GM12878 (cell line): ENCODE results near the gene AJUBA. TPM values are rescaled to one million over a fixed set of nuclear protein-coding genes. Genes with fewer than 3 reads are reported as not detected.

Experiments
- ATAC-seq: fragments of 200-7000 bp; cut with Tn5 transposase; 3 replicates; pipeline ENCODE4 v1.9.1; 2020; ENCODE audit warnings: mild to moderate bottlenecking, moderate library complexity
- BruUV-seq: library from RNA; stranded (reverse); fragments of 400-500 nt; replicated peaks from 2 replicates; lab custom pipeline; 2021; lab: Mats Ljungman, UMichigan
- CTCF ChIA-PET: fragments of 300-600 bp; sonication (Branson Sonifier 250); formaldehyde crosslinking; extraction: SDS; loops from one replicate; lab custom pipeline; 2021; ENCODE audit warnings: inconsistent platforms; lab: Yijun Ruan, JAX
- POLR2A ChIA-PET: fragments of 350-600 bp; formaldehyde crosslinking; extraction: SDS; loops from one replicate; lab custom pipeline; 2021; ENCODE audit warnings: inconsistent platforms; lab: Charles Lee
- RAD21 ChIA-PET: fragments of 300-600 bp; sonication (Branson Sonifier 250); formaldehyde crosslinking; loops from one replicate; lab custom pipeline; 2023; ENCODE audit warnings: antibody characterized with exemption; ENCODE audit not compliant: unreplicated experiment; lab: Charles Lee
- SMC1A ChIA-PET: fragments of 300-600 bp; sonication (Branson Sonifier 250); formaldehyde crosslinking; loops from one replicate; lab custom pipeline; 2023; ENCODE audit not compliant: unreplicated experiment, uncharacterized antibody; lab: Charles Lee
- DNase-seq: peaks from one replicate; pipeline ENCODE4 v3.0.0-alpha.2; 2011; ENCODE audit warnings: low read depth, low spot score
- FAIRE-seq: peaks from 3 replicates; lab custom pipeline; 2011; peaks lifted over from hg19 to GRCh38; lab: Jason Lieb, UNC
- H2AFZ ChIP-seq: 2 replicates; pipeline ENCODE4 v1.6.0; 2011; ENCODE audit warnings: low read depth, low read length, control low read depth; ENCODE audit not compliant: control insufficient read depth
- H3K27ac ChIP-seq: 2 replicates; pipeline ENCODE4 v1.5.1; 2011; ENCODE audit warnings: control low read depth; ENCODE audit not compliant: control insufficient read depth, insufficient read depth
- H3K27me3 ChIP-seq, 2 experiments: replicated peaks in 1 of 2; 2 replicates each; pipeline versions ENCODE4 v1.6.0 to v1.6.1; 2011; ENCODE audit warnings: low read length in 1 of 2; ENCODE audit not compliant: control insufficient read depth in 2 of 2, insufficient read depth in 2 of 2
- H3K36me3 ChIP-seq, 2 experiments: 2 replicates each; pipeline ENCODE4 v1.5.1; 2011; ENCODE audit warnings: low read length in 1 of 2; ENCODE audit not compliant: control insufficient read depth in 2 of 2, insufficient read depth in 2 of 2
- H3K4me1 ChIP-seq: 2 replicates; pipeline ENCODE4 v1.6.1; 2011; ENCODE audit warnings: mild to moderate bottlenecking, low read length, moderate library complexity, mixed read lengths; ENCODE audit not compliant: control insufficient read depth, insufficient read depth
- H3K4me2 ChIP-seq: 2 replicates; pipeline ENCODE4 v1.6.0; 2011; ENCODE audit warnings: control low read depth; ENCODE audit not compliant: control insufficient read depth, insufficient read depth
- H3K4me3 ChIP-seq: fragments of 200-600 bp; sonication (generic); 2 replicates; pipeline ENCODE4 v1.5.1; 2016
- H3K79me2 ChIP-seq: 2 replicates; pipeline ENCODE4 v1.6.0; 2011; ENCODE audit warnings: low read length; ENCODE audit not compliant: control insufficient read depth, insufficient read depth
- H3K9ac ChIP-seq: 2 replicates; pipeline ENCODE4 v1.8.0; 2011; ENCODE audit warnings: low read length, control low read depth, mixed read lengths; ENCODE audit not compliant: control insufficient read depth, insufficient read depth
- H3K9me3 ChIP-seq: replicated peaks from 3 replicates; pipeline ENCODE4 v1.5.1; 2011; ENCODE audit warnings: mild to moderate bottlenecking, low read length; ENCODE audit not compliant: control insufficient read depth, insufficient read depth
- H4K20me1 ChIP-seq: 2 replicates; pipeline ENCODE4 v1.6.0; 2011; ENCODE audit not compliant: control insufficient read depth, insufficient read depth
- BHLHE40 ChIP-seq, 2 experiments: fragments of 450-650 bp in 1 of 2; IDR thresholded peaks; 2 replicates each; pipeline ENCODE4 v1.6.1; 2011 to 2017; ENCODE audit warnings: low read depth in 2 of 2, borderline replicate concordance in 1 of 2, improper control_type of control experiment in 1 of 2, low read length in 1 of 2, mild to moderate bottlenecking in 1 of 2
- FOXK2 ChIP-seq: fragments of 450-650 bp; IDR thresholded peaks from 2 replicates; pipeline ENCODE4 v1.6.1; 2017; ENCODE audit warnings: mild to moderate bottlenecking, moderate library complexity
- GATAD2B ChIP-seq: fragments of 450-650 bp; conservative IDR thresholded peaks from 2 replicates; pipeline ENCODE4 v1.6.1; 2017; ENCODE audit warnings: low read depth, mild to moderate bottlenecking, moderate library complexity
- HCFC1 ChIP-seq: fragments of 150-350 bp; IDR thresholded peaks from 2 replicates; pipeline ENCODE4 v1.6.1; 2014; ENCODE audit warnings: low read length
- WRNIP1 ChIP-seq: IDR thresholded peaks from 2 replicates; pipeline ENCODE4 v1.6.1; 2011; ENCODE audit warnings: low read depth, low read length, improper control_type of control experiment, borderline replicate concordance
- WGBS: methylation state at CpG from one replicate; pipeline ENCODE4 v1.1.6; 2016; ENCODE audit warnings: low lambda C conversion rate; ENCODE audit not compliant: insufficient replicate concordance, insufficient coverage; ENCODE audit errors: missing lambda C conversion rate; 5-methylcytosine and 5-hydroxymethylcytosine counted together
- in situ Hi-C: fragments of 300-500 bp; cut with MboI; formaldehyde crosslinking; loops from 9 replicates; pipeline ENCODE4 v1.14.3; 2018; ENCODE audit warnings: mixed read lengths
- intact Hi-C: fragments of 100-400 bp; cut with micrococcal nuclease; formaldehyde crosslinking; loops from one replicate; pipeline ENCODE4 v1.14.2; 2022; ENCODE audit not compliant: unreplicated experiment
- polyA plus RNA-seq, 11 experiments: library from polyadenylated mRNA; depleted of rRNA in 4 of 11; unstranded in 6 of 11; stranded (reverse) in 5 of 11; fragments of >200 nt; fragmentation: Nextera tagmentation in 4 of 11; fragmentation: Illumina TruSeq in 1 of 11; extraction: Ambion mirVana in 4 of 11; extraction: Trizol in 1 of 11; gene quantifications; 1 replicate in 1 of 11; 2 replicates in 10 of 11; pipeline versions ENCODE4 v1.2.1 to v1.2.3, GENCODE V29; 2011 to 2016; ENCODE audit warnings: inconsistent platforms in 2 of 11, missing spikeins in 2 of 11, low read depth in 1 of 11
- total RNA-seq, 4 experiments: library from RNA; depleted of rRNA in 3 of 4; stranded (reverse); fragments of >200 nt in 3 of 4; fragmentation: Illumina TruSeq in 1 of 4; extraction: Trizol in 1 of 4; gene quantifications; 2 replicates each; pipeline versions ENCODE4 v1.2.1 to v1.2.3, GENCODE V29; 2013 to 2021
- TF ChIP-seq, protein P1 (sequence below): fragments of 450-650 bp; IDR thresholded peaks from 2 replicates; pipeline ENCODE4 v1.6.1; 2016; ENCODE audit warnings: mild to moderate bottlenecking

The AJUBA gene
- total and polyA plus RNA-seq, 10 of the 15 experiments (the other 5 are each of a cell fraction or from before 2014, with no cell fraction given), result 0.03 to 18.1 (median 0.36) TPM; not detected in 1

DNA sequence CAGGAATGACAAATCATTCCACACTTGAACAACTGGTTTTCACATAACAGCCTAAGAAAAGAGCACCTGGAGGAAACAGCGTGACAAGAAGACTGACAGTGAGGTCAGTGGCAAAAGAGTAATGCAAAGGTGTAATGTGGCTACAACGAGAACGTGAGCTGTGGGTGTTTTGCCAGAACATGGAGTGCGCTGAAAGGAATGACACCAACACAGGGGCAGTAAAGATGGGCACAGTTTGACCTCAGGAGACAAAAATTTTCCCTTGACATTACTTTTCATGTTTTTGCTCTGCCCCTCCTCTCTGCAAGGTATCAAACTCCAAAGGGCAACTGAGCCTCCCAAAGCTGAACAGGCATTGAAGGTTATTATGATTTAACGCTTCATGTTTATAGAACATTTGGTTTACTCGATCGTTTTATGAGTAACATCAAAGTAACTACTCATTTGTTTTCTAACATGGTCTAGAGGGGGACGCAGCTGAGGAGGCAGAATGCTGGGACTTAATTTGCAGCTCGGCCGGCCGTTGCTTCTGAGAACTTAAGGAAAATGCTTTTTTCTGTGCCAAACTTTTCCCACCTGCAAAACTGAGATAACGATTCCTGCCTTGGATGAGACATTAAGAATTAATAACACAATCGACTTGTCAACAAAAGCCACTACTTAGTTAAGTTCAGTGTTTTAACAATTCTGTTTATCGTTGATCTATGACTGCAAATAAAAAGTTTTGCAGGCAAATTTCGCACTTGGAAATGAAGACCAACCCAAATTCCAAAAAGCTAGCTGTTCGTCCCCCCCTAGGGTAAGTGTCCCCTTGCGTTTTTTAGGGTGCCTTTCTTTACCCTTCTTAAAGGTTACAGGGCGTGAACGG, 26.4 kb downstream of the AJUBA start:
- no TSS peak for BruUV-seq
- Histone ChIP-seq H3K9me3 (no peaks in the 10 kb centered on the region), H3K4me3 (peak overlapping the region; percentile 85), H2AFZ (peak overlapping the region; percentile 99), H3K9ac (peak overlapping the region; percentile 97), H3K79me2 (peaks cover 8% of the 10 kb centered on the region), H3K27ac (peak overlapping the region; percentile 90), H3K27me3 (no peaks in the 10 kb centered on the region), H3K4me1 (no peaks in the 10 kb centered on the region), H3K4me2 (peak overlapping the region; percentile 75), H3K36me3 (peaks cover 0 to 2% of the 10 kb centered on the region in 2 experiments; a peak in 1 of 4 replicates), H4K20me1 (no peaks in the 10 kb centered on the region)
- FAIRE-seq (peak; percentile 74), ATAC-seq (no peak), DNase-seq (no peak)
- in situ Hi-C loops (no loop called here), intact Hi-C loops (no loop called here)
- 20% methylated on average over 19 of the region's 19 CpGs for WGBS
- TF ChIP-seq GATAD2B, result no peak
- peak in 1 of 2 experiments; percentile 61; a peak in 2 of 4 replicates for TF ChIP-seq BHLHE40 (IDR thresholded peaks at IDR 0.05; ENCODE audit: borderline replicate concordance in 1 of 2, low read depth in 2 of 2, low read length in 1 of 2)
- TF ChIP-seq, protein P1, sequence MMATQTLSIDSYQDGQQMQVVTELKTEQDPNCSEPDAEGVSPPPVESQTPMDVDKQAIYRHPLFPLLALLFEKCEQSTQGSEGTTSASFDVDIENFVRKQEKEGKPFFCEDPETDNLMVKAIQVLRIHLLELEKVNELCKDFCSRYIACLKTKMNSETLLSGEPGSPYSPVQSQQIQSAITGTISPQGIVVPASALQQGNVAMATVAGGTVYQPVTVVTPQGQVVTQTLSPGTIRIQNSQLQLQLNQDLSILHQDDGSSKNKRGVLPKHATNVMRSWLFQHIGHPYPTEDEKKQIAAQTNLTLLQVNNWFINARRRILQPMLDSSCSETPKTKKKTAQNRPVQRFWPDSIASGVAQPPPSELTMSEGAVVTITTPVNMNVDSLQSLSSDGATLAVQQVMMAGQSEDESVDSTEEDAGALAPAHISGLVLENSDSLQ, result peak; percentile 33; the same call in 1 of the 2 replicates
- TF ChIP-seq HCFC1, result peak; percentile 5; the same call in 1 of the 2 replicates
- TF ChIP-seq FOXK2, result 0 out of 2 replicates have a peak, but pooled peaks have one; percentile 10
- no peak for TF ChIP-seq WRNIP1
- ChIA-PET POLR2A (interaction anchor here (0.5 to 1.8 kb wide), 13 partner anchors 9 to 139 kb away, joined by 3 to 8 read pairs (median 3); partner anchors contain the start of genes ACIN1, C14orf119, PRMT5 and RBM23), SMC1A (interaction anchor here (0.6 to 3.8 kb wide), 16 partner anchors 8 to 243 kb away, joined by 3 to 24 read pairs (median 6); partner anchors contain the start of genes CDH24, LRP10, PRMT5 and RBM23), CTCF (interaction anchor here (0.8 to 11.4 kb wide), 28 partner anchors 10 to 386 kb away, joined by 3 to 91 read pairs (median 4); partner anchors contain the start of genes LRP10, OXA1L, PRMT5 and RBM23), RAD21 (interaction anchor here (0.7 to 2.4 kb wide), 11 partner anchors 17 to 113 kb away, joined by 3 to 15 read pairs (median 4); partner anchors contain the start of genes LRP10, PRMT5 and RBM23)
